Measurements from ENCODE around the gene IDUA.

DNA sequence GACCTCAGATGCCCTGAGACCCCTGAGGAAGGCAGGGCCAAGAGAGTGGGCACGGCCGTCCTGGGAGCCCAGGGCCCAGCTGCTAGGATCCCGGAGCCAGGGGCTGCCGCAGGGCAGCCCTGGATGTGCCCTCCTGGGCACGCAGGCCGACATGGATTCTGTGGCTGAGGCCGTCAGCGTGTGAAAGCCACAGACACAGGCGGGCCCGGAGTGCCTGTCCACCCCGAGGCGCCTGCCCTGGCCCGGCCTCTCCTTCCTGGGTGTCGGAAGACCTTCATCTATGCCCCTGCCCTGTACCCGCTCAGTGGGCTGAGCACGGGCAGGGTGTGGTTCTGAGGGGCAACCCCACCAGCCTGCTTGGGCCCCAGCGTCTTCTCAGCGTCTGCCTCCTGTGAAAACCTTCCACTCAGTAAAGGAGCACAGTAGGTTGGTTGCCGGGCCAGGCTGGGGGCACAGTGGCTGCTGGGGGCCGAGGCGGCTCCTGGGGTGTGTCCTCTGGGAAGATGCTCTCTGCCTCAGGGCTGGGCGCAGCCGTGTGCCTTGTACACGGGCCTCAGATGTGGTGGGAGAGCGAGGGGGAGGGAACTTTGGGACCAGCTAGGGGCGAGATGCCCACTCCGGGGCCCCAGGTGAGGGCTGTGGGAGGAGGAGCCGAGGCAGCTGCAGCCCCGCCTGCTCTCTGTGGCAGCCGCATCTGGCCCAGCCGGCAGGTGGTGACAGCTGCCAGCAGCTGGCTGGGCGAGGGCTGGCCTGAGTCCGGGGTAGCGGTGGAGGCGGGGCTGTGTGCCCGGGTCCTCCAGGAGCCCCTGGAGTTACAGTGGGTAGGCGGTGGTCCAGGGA, 45.3 kb downstream of the IDUA start:
- TF ChIP-seq, protein P1, sequence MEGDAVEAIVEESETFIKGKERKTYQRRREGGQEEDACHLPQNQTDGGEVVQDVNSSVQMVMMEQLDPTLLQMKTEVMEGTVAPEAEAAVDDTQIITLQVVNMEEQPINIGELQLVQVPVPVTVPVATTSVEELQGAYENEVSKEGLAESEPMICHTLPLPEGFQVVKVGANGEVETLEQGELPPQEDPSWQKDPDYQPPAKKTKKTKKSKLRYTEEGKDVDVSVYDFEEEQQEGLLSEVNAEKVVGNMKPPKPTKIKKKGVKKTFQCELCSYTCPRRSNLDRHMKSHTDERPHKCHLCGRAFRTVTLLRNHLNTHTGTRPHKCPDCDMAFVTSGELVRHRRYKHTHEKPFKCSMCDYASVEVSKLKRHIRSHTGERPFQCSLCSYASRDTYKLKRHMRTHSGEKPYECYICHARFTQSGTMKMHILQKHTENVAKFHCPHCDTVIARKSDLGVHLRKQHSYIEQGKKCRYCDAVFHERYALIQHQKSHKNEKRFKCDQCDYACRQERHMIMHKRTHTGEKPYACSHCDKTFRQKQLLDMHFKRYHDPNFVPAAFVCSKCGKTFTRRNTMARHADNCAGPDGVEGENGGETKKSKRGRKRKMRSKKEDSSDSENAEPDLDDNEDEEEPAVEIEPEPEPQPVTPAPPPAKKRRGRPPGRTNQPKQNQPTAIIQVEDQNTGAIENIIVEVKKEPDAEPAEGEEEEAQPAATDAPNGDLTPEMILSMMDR (IDR thresholded peaks at IDR 0.05; ENCODE audit: low read depth, low read length): peak; percentile 18; the same call in 1 of the 2 replicates
- no peak for TF ChIP-seq EZH2phosphoT487 (IDR thresholded peaks at IDR 0.05; ENCODE audit: low read depth)

Measured in OCI-LY3 (cell line).